Endothelial cell of umbilical vein (primary cell): ENCODE measurements around the gene TEX35. TPM values are rescaled to one million over a fixed set of nuclear protein-coding genes. Genes with fewer than 3 reads are reported as not detected.

Experiments
- BruUV-seq: library from RNA; stranded (reverse); fragments of 400-500 nt; replicated peaks from 2 replicates; lab custom pipeline; 2021; lab: Mats Ljungman, UMichigan
- CTCF ChIA-PET: fragments of 300-600, 350-600 bp; sonication (Branson Sonifier 250); formaldehyde crosslinking; loops from one replicate; lab custom pipeline; 2021; ENCODE audit warnings: antibody characterized with exemption, inconsistent platforms; lab: Charles Lee
- POLR2A ChIA-PET: fragments of 300-600, 350-600 bp; sonication (Branson Sonifier 250); formaldehyde crosslinking; loops from one replicate; lab custom pipeline; 2021; ENCODE audit warnings: antibody characterized with exemption, inconsistent platforms; lab: Charles Lee
- DNase-seq: peaks from one replicate; pipeline ENCODE4 v3.0.0-alpha.2; 2011; ENCODE audit warnings: low read depth, low spot score
- FAIRE-seq: peaks from 2 replicates; lab custom pipeline; 2011; peaks lifted over from hg19 to GRCh38; lab: Jason Lieb, UNC
- H2AFZ ChIP-seq: 2 replicates; pipeline ENCODE4 v1.6.0; 2012; ENCODE audit warnings: low read depth, low read length, control low read depth, inconsistent platforms
- H3K27ac ChIP-seq: 2 replicates; pipeline ENCODE4 v1.5.1; 2011; ENCODE audit warnings: low read depth, mild to moderate bottlenecking, control low read depth, low read length, moderate library complexity; ENCODE audit not compliant: insufficient read depth
- H3K27me3 ChIP-seq, 2 experiments: 2 replicates each; pipeline versions ENCODE4 v1.6.0 to v1.6.1; 2011; ENCODE audit warnings: low read length in 2 of 2, mixed read lengths in 1 of 2; ENCODE audit not compliant: control insufficient read depth in 2 of 2, insufficient read depth in 2 of 2
- H3K36me3 ChIP-seq, 2 experiments: 2 replicates in 1 of 2; 3 replicates in 1 of 2; pipeline ENCODE4 v1.5.1; 2011; ENCODE audit warnings: low read length in 2 of 2, mild to moderate bottlenecking in 1 of 2, moderate library complexity in 1 of 2; ENCODE audit not compliant: control insufficient read depth in 2 of 2, insufficient read depth in 2 of 2; ENCODE audit errors: extremely low read depth in 1 of 2
- H3K4me1 ChIP-seq: 3 replicates; pipeline ENCODE4 v1.5.1; 2011; ENCODE audit warnings: mild to moderate bottlenecking, low read length; ENCODE audit not compliant: control insufficient read depth, insufficient read depth; ENCODE audit errors: extremely low read depth
- H3K4me2 ChIP-seq: 2 replicates; pipeline ENCODE4 v1.6.1; 2011; ENCODE audit warnings: low read length, control low read depth, mixed read lengths; ENCODE audit not compliant: insufficient read depth
- H3K4me3 ChIP-seq, 3 experiments: fragments of 200-600 bp in 1 of 3; sonication (generic), shearing (Covaris generic) in 1 of 3; replicated peaks in 1 of 3; 2 replicates each; pipeline ENCODE4 v1.5.1; 2011 to 2016; ENCODE audit warnings: control low read depth in 3 of 3, low read length in 3 of 3, mild to moderate bottlenecking in 2 of 3, inconsistent platforms in 1 of 3, low read depth in 1 of 3, moderate library complexity in 1 of 3; ENCODE audit not compliant: insufficient read depth in 1 of 3
- H3K79me2 ChIP-seq: 2 replicates; pipeline ENCODE4 v1.6.0; 2012; ENCODE audit warnings: low read length, inconsistent platforms; ENCODE audit not compliant: control insufficient read depth, insufficient read depth
- H3K9ac ChIP-seq: replicated peaks from 2 replicates; pipeline ENCODE3; 2011; ENCODE audit warnings: low read length, control low read depth; ENCODE audit not compliant: insufficient read depth; ENCODE audit errors: extremely low read depth
- H3K9me1 ChIP-seq: replicated peaks from 3 replicates; pipeline ENCODE4 v1.6.0; 2011; ENCODE audit warnings: mild to moderate bottlenecking, low read length; ENCODE audit not compliant: control insufficient read depth, insufficient read depth; ENCODE audit errors: extremely low read depth
- H3K9me3 ChIP-seq: replicated peaks from 2 replicates; pipeline ENCODE4 v1.5.1; 2012; ENCODE audit warnings: low read length, inconsistent platforms; ENCODE audit not compliant: control insufficient read depth, insufficient read depth
- H4K20me1 ChIP-seq: replicated peaks from 2 replicates; pipeline ENCODE3; 2011; ENCODE audit warnings: mild to moderate bottlenecking, low read length; ENCODE audit not compliant: control insufficient read depth, insufficient read depth; ENCODE audit errors: extremely low read depth
- CTCF ChIP-seq, 2 donors: IDR thresholded peaks; 1 replicate in 1 of 2; 2 replicates in 1 of 2; pipeline ENCODE4 v1.5.1; 2011; ENCODE audit warnings: low read length in 2 of 2, mild to moderate bottlenecking in 2 of 2, moderate library complexity in 2 of 2, control low read depth in 1 of 2, inconsistent platforms in 1 of 2, low read depth in 1 of 2; ENCODE audit not compliant: insufficient read depth in 1 of 2; ENCODE audit errors: extremely low read depth in 1 of 2
- EZH2 ChIP-seq: IDR thresholded peaks from 2 replicates; pipeline ENCODE4 v1.6.1; 2012; ENCODE audit warnings: borderline replicate concordance, low read depth, mild to moderate bottlenecking, moderate library complexity, low read length, inconsistent platforms; ENCODE audit not compliant: severe bottlenecking
- FOS ChIP-seq: IDR thresholded peaks from 2 replicates; pipeline ENCODE4 v1.6.1; 2011; ENCODE audit warnings: mild to moderate bottlenecking, low read length, moderate library complexity, borderline replicate concordance; ENCODE audit not compliant: insufficient read depth
- GATA2 ChIP-seq: IDR thresholded peaks from 2 replicates; pipeline ENCODE4 v1.7.0; 2011; ENCODE audit warnings: low read depth, mild to moderate bottlenecking, moderate library complexity, mixed read lengths, low read length; ENCODE audit not compliant: insufficient read length, insufficient read depth
- JUN ChIP-seq: IDR thresholded peaks from 2 replicates; pipeline ENCODE4 v1.6.1; 2011; ENCODE audit warnings: borderline replicate concordance, low read depth; ENCODE audit not compliant: insufficient read length, insufficient read depth
- MAX ChIP-seq: IDR thresholded peaks from 2 replicates; pipeline ENCODE4 v1.6.1; 2011; ENCODE audit not compliant: insufficient read depth, insufficient read length
- MYC ChIP-seq: IDR thresholded peaks from one replicate; pipeline ENCODE4 v1.6.1; 2011; ENCODE audit warnings: mild to moderate bottlenecking, low read depth, low read length
- POLR2A ChIP-seq: IDR thresholded peaks from 2 replicates; pipeline ENCODE4 v1.6.1; 2012; ENCODE audit warnings: low read depth, mild to moderate bottlenecking, control low read depth, low read length
- POLR2AphosphoS5 ChIP-seq: IDR thresholded peaks from 2 replicates; pipeline ENCODE4 v1.6.1; 2012; ENCODE audit warnings: low read depth, mild to moderate bottlenecking, control low read depth, low read length, moderate library complexity; ENCODE audit not compliant: insufficient read depth
- dilution Hi-C: fragments of 300-500 bp; cut with MboI; formaldehyde crosslinking; loops from one replicate; pipeline ENCODE4 v1.15.0; 2019; ENCODE audit warnings: low sequenced_read_pairs; ENCODE audit not compliant: extremely low pct_ligation_motif_present
- intact Hi-C: fragments of 100-400 bp; cut with micrococcal nuclease; formaldehyde crosslinking; loops from one replicate; pipeline ENCODE4 v1.10.0; 2022
- polyA plus RNA-seq, 4 experiments: library from polyadenylated mRNA; depleted of rRNA in 3 of 4; stranded (reverse) in 3 of 4; unstranded in 1 of 4; fragments of >200 nt; gene quantifications; 2 replicates each; pipeline versions ENCODE4 v1.2.1 to v1.2.3, GENCODE V29; 2011 to 2012; ENCODE audit warnings: missing spikeins in 1 of 4
- total RNA-seq: library from RNA; stranded (reverse); gene quantifications from 2 replicates; pipeline ENCODE4 v1.2.3, GENCODE V29; 2021

The TEX35 gene
- total and polyA plus RNA-seq, 2 donors (not counting 3 experiments of a cell fraction or from before 2014, with no cell fraction given) = not detected

DNA sequence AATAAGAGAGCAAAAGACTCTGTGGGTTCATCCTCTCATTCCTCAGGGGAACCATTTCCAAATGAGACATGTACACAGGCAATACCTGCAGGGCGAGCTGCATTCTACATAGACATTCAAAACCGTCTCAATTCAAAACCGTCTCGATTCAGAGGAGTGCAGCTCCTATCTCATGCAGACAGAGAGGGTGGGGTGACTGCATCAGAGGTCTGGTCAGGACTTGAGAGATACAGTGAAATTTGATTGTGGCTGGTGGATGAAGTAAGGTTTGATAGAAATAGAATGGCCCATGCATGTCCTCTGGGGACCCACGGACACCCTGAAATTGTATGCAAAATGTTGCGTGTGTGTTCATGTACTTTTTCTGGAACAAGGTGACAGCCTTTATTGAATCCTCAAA is 27.3 kb downstream of the TEX35 start:
- Histone ChIP-seq H3K79me2 (no peaks in the 10 kb centered on the region), H3K36me3 (no peaks in the 10 kb centered on the region), H3K9me1 (no peaks in the 10 kb centered on the region), H3K9me3 (no peaks in the 10 kb centered on the region), H3K9ac (no peak overlapping the region), H2AFZ (no peak overlapping the region), H4K20me1 (no peaks in the 10 kb centered on the region), H3K27ac (no peak overlapping the region), H3K4me3 (no peak overlapping the region), H3K4me2 (no peak overlapping the region), H3K4me1 (peaks cover 11% of the 10 kb centered on the region), H3K27me3 (no peaks in the 10 kb centered on the region)
- BruUV-seq = no TSS peak
- TF ChIP-seq CTCF (IDR thresholded peaks at IDR 0.05; ENCODE audit: extremely low read depth in 1 of 2, insufficient read depth in 1 of 2, low read depth in 1 of 2, low read length in 2 of 2) (no peak), MYC (no peak), POLR2AphosphoS5 (no peak), EZH2 (no peak), GATA2 (no peak), FOS (no peak), MAX (no peak), POLR2A (no peak), JUN (no peak)
- DNase-seq (no peak), FAIRE-seq (no peak)
- intact Hi-C loops = no loop called here
- POLR2A ChIA-PET = no interaction called here
- CTCF ChIA-PET = interaction anchor here (1.4 to 14.6 kb wide), 7 partner anchors 8 to 463 kb away, joined by 4 to 349 read pairs (median 12); no protein-coding TSS in a partner anchor
- dilution Hi-C loops = no loop called here
